Stimulated activated effector memory CD8-positive, alpha-beta T cell treated with anti-CD3 and anti-CD28 coated beads, Interleukin-12 subunit alpha, Interleukin-12 subunit beta, amount 100 ng/mL, for 72 hours (primary cell): ENCODE measurements around the gene DIS3L2.
"Not testable (repeated sequence)": the region's sequence is repeated elsewhere in the genome, so short reads cannot be mapped to it uniquely, and the experiment has no call there.

ENCODE experiments used
- ATAC-seq: fragments of 150-1000 bp; cut with Tn5 transposase; 2 replicates; pipeline ENCODE4 v1.10.0; 2021
- DNase-seq, 2 donors: peaks; one replicate each; pipeline ENCODE4 v3.0.0; 2021 to 2022; ENCODE audit warnings: low spot score in 2 of 2
- H3K27ac Mint-ChIP-seq: one replicate; pipeline ENCODE4 v1.8.0; 2022; ENCODE audit warnings: mild to moderate bottlenecking, mixed read lengths
- H3K36me3 Mint-ChIP-seq: one replicate; pipeline ENCODE4 v1.8.0; 2022; ENCODE audit warnings: mild to moderate bottlenecking, mixed read lengths
- H3K4me1 Mint-ChIP-seq: one replicate; pipeline ENCODE4 v1.8.0; 2022; ENCODE audit warnings: mixed read lengths
- H3K4me3 Mint-ChIP-seq: one replicate; pipeline ENCODE4 v1.8.0; 2022; ENCODE audit warnings: mild to moderate bottlenecking, mixed read lengths
- H3K9me3 Mint-ChIP-seq: one replicate; pipeline ENCODE4 v1.8.0; 2022; ENCODE audit warnings: mixed read lengths

The DIS3L2 gene

GRCh38 chr2:231935815-231936214, 25.7 kb upstream of the DIS3L2 start:
- Mint-ChIP-seq H3K27ac (no peak overlapping the region), H3K4me1 (no peaks in the 10 kb centered on the region), H3K36me3 (no peaks in the 10 kb centered on the region), H3K4me3 (no peak overlapping the region), H3K9me3 (no peaks in the 10 kb centered on the region)
- ATAC-seq: no peak
- no peak for DNase-seq

GRCh38 chr2:231936491-231936890, 25.0 kb upstream of the DIS3L2 start:
- Mint-ChIP-seq H3K27ac (no peak overlapping the region), H3K9me3 (no peaks in the 10 kb centered on the region), H3K4me1 (no peaks in the 10 kb centered on the region), H3K36me3 (no peaks in the 10 kb centered on the region), H3K4me3 (no peak overlapping the region)
- DNase-seq: no peak
- no peak for ATAC-seq

- ATAC-seq (no peak), DNase-seq (no peak)
- H3K36me3 Mint-ChIP-seq: no peaks in the 10 kb centered on the region
- no peak overlapping the region for H3K4me3 Mint-ChIP-seq
- no peaks in the 10 kb centered on the region for H3K9me3 Mint-ChIP-seq
- no peaks in the 10 kb centered on the region for H3K4me1 Mint-ChIP-seq
- H3K27ac Mint-ChIP-seq: no peak overlapping the region
These were observed 24.5 kb upstream of the DIS3L2 start for GRCh38 chr2:231937057-231937456.

- DNase-seq (peak in 1 of 2 donors; percentile 38), ATAC-seq (no peak)
- Mint-ChIP-seq H3K27ac (no peak overlapping the region), H3K4me1 (no peaks in the 10 kb centered on the region), H3K4me3 (no peak overlapping the region), H3K9me3 (no peaks in the 10 kb centered on the region), H3K36me3 (no peaks in the 10 kb centered on the region)
These were observed 22.5 kb upstream of the DIS3L2 start for GRCh38 chr2:231939022-231939421.

- ATAC-seq (no peak), DNase-seq (peak in 1 of 2 donors; percentile 28)
- Mint-ChIP-seq H3K4me1 (no peaks in the 10 kb centered on the region), H3K36me3 (no peaks in the 10 kb centered on the region), H3K27ac (no peak overlapping the region), H3K4me3 (no peak overlapping the region), H3K9me3 (no peaks in the 10 kb centered on the region)
These were observed 20.7 kb upstream of the DIS3L2 start for GRCh38 chr2:231940795-231941194.

- ATAC-seq: no peak
These were observed 19.8 kb upstream of the DIS3L2 start for GRCh38 chr2:231941673-231942072.

GRCh38 chr2:231942180-231942579, 19.3 kb upstream of the DIS3L2 start:
- DNase-seq: no peak
- Mint-ChIP-seq H3K4me1 (no peaks in the 10 kb centered on the region), H3K9me3 (no peaks in the 10 kb centered on the region), H3K27ac (no peak overlapping the region), H3K36me3 (no peaks in the 10 kb centered on the region), H3K4me3 (no peak overlapping the region)
- ATAC-seq: no peak

More at GRCh38 chr2:231941673-231942072, 19.8 kb upstream of the DIS3L2 start:
- no peak overlapping the region for H3K4me3 Mint-ChIP-seq
- H3K36me3 Mint-ChIP-seq: no peaks in the 10 kb centered on the region
- DNase-seq: no peak
- no peak overlapping the region for H3K27ac Mint-ChIP-seq
- no peaks in the 10 kb centered on the region for H3K9me3 Mint-ChIP-seq
- no peaks in the 10 kb centered on the region for H3K4me1 Mint-ChIP-seq

GRCh38 chr2:231946241-231946814, 15.2 kb upstream of the DIS3L2 start:
- no peak overlapping the region for H3K27ac Mint-ChIP-seq
- no peaks in the 10 kb centered on the region for H3K36me3 Mint-ChIP-seq
- no peaks in the 10 kb centered on the region for H3K9me3 Mint-ChIP-seq
- ATAC-seq: no peak
- no peaks in the 10 kb centered on the region for H3K4me1 Mint-ChIP-seq
- no peak overlapping the region for H3K4me3 Mint-ChIP-seq
- no peak for DNase-seq

- H3K9me3 Mint-ChIP-seq, ATAC-seq, H3K36me3 Mint-ChIP-seq, DNase-seq, H3K27ac Mint-ChIP-seq, H3K4me3 Mint-ChIP-seq, H3K4me1 Mint-ChIP-seq: not testable (repeated sequence)
These were observed 14.4 kb upstream of the DIS3L2 start for GRCh38 chr2:231947112-231947511.

- Mint-ChIP-seq H3K27ac (no peak overlapping the region), H3K4me3 (no peak overlapping the region), H3K9me3 (no peaks in the 10 kb centered on the region), H3K4me1 (no peaks in the 10 kb centered on the region), H3K36me3 (no peaks in the 10 kb centered on the region)
- no peak for DNase-seq
- ATAC-seq: no peak
These were observed 13.8 kb upstream of the DIS3L2 start for GRCh38 chr2:231947694-231948093.

GRCh38 chr2:231951452-231952035, 10.0 kb upstream of the DIS3L2 start:
- DNase-seq (no peak), ATAC-seq (no peak)
- no peaks in the 10 kb centered on the region for H3K9me3 Mint-ChIP-seq
- no peak overlapping the region for H3K27ac Mint-ChIP-seq
- H3K4me3 Mint-ChIP-seq: no peak overlapping the region
- H3K36me3 Mint-ChIP-seq: no peaks in the 10 kb centered on the region
- H3K4me1 Mint-ChIP-seq: no peaks in the 10 kb centered on the region

- no peaks in the 10 kb centered on the region for H3K36me3 Mint-ChIP-seq
- H3K27ac Mint-ChIP-seq: no peak overlapping the region
- H3K4me3 Mint-ChIP-seq: no peak overlapping the region
- H3K9me3 Mint-ChIP-seq: no peaks in the 10 kb centered on the region
- H3K4me1 Mint-ChIP-seq: peaks cover 4% of the 10 kb centered on the region
- ATAC-seq (peak; percentile 67), DNase-seq (no peak)
These were observed 5.6 kb upstream of the DIS3L2 start for GRCh38 chr2:231955758-231956472.

GRCh38 chr2:231957913-231958763, 3.4 kb upstream of the DIS3L2 start:
- Mint-ChIP-seq H3K27ac (no peak overlapping the region), H3K4me1 (peaks cover 14% of the 10 kb centered on the region), H3K4me3 (no peak overlapping the region), H3K36me3 (no peaks in the 10 kb centered on the region), H3K9me3 (no peaks in the 10 kb centered on the region)
- ATAC-seq: no peak
- no peak for DNase-seq

- no peaks in the 10 kb centered on the region for H3K36me3 Mint-ChIP-seq
- H3K4me3 Mint-ChIP-seq: peak overlapping the region; percentile 87
- peak overlapping the region; percentile 86 for H3K27ac Mint-ChIP-seq
- ATAC-seq (no peak), DNase-seq (no peak)
- H3K9me3 Mint-ChIP-seq: no peaks in the 10 kb centered on the region
- H3K4me1 Mint-ChIP-seq: peaks cover 35% of the 10 kb centered on the region
These were observed 634 bp upstream of the DIS3L2 start for GRCh38 chr2:231960810-231961348.

GRCh38 chr2:231965102-231965501, 3.6 kb downstream of the DIS3L2 start:
- Mint-ChIP-seq H3K27ac (no peak overlapping the region), H3K9me3 (no peaks in the 10 kb centered on the region), H3K36me3 (no peaks in the 10 kb centered on the region), H3K4me1 (peaks cover 41% of the 10 kb centered on the region), H3K4me3 (no peak overlapping the region)
- DNase-seq (no peak), ATAC-seq (no peak)
